ENCODE results near the gene SLC9A8. TPM values are rescaled to one million over a fixed set of nuclear protein-coding genes. Genes with fewer than 3 reads are reported as not detected.
A peak's percentile ranks its signal among the peaks of the same experiment; 100 is the strongest.

The SLC9A8 gene
- total RNA-seq, 1 donor from 2014 or later = 8.8 TPM

DNA sequence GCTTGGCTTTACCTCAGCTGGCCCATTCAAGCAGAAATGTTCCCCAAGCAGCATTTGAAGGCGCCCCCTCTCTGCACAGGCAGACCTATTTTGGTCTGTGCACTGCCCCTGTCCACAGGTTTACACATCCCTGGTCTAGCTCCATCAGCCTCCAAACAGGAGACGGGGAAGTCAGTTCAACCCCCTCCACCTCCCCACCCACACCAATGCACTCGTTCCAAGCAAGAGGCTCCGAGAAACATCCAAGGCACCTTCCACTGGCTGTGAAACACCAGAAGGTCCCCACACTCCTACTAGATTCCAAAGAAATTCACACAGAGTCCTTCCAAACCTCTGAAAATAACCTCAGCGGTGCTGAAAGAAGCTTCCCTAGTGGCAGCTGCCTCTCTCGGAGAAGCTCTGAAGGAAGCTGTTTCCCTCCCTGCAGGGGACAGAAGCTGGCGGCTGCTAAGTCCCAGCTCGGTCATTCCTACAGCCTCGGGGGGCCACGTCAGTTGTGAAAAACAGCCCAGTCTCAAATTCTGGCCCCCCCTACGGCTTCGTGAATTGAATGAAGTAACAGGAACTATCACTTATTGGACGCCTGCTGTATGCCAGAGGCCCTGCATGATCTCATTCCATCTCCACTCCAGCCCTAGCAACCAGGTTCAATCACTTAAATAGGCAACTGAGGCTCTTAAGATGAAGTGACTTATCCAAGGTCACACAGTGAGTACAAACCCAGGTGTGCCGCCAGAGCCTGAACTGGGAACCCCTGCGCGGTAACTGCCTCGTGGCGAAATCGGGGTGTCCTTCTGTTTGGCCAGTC lies 101.9 kb downstream of the SLC9A8 start:
- Histone ChIP-seq H3K4me1 (peaks cover 45% of the 10 kb centered on the region), H3K4me3 (peak overlapping the region; percentile 87 to 91), H3K9me3 (no peaks in the 10 kb centered on the region), H3K36me3 (no peaks in the 10 kb centered on the region), H3K27me3 (no peaks in the 10 kb centered on the region), H3K27ac (peak overlapping the region; percentile 97)
- DNase-seq (ENCODE audit: extremely low spot score in 2 of 2) = no peak
- TF ChIP-seq CTCF (IDR thresholded peaks at IDR 0.05) (no peak), POLR2A (IDR thresholded peaks at IDR 0.05) (no peak), POLR2AphosphoS5 (IDR thresholded peaks at IDR 0.05; ENCODE audit: insufficient read depth in 1 of 2, low read depth in 1 of 2) (no peak)
- intact Hi-C loops (cut with DNase I) = no loop called here

GRCh38 chr20:49915118-49915379 lies 102.4 kb downstream of the SLC9A8 start:
- Histone ChIP-seq H3K9me3 (no peaks in the 10 kb centered on the region), H3K27me3 (no peaks in the 10 kb centered on the region), H3K27ac (peak overlapping the region; percentile 97), H3K4me3 (peak overlapping the region; percentile 87 to 91), H3K4me1 (peaks cover 43% of the 10 kb centered on the region), H3K36me3 (no peaks in the 10 kb centered on the region)
- intact Hi-C loops (cut with DNase I) = no loop called here
- no peak for DNase-seq (ENCODE audit: extremely low spot score in 2 of 2)
- TF ChIP-seq CTCF (IDR thresholded peaks at IDR 0.05) (no peak), POLR2A (IDR thresholded peaks at IDR 0.05) (no peak), POLR2AphosphoS5 (IDR thresholded peaks at IDR 0.05; ENCODE audit: insufficient read depth in 1 of 2, low read depth in 1 of 2) (no peak)

GRCh38 chr20:49915380-49916145 lies 102.9 kb downstream of the SLC9A8 start, which contains the start of gene SPATA2:
TSS of gene SPATA2 (minus strand) at chr20:49915529. CDS start at chr20:49908490, 7,039 bp downstream.
- TF ChIP-seq CTCF (IDR thresholded peaks at IDR 0.05) = no peak
- TF ChIP-seq POLR2A (IDR thresholded peaks at IDR 0.05) = peak in 1 of 2 donors; percentile 21
- peak; percentile 68 to 83 for TF ChIP-seq POLR2AphosphoS5 (IDR thresholded peaks at IDR 0.05; ENCODE audit: insufficient read depth in 1 of 2, low read depth in 1 of 2)
- Histone ChIP-seq H3K27ac (peak within 1 kb of the TSS; percentile 97), H3K27me3 (no peaks in the 10 kb centered on the region), H3K9me3 (no peaks in the 10 kb centered on the region), H3K4me3 (peak within 1 kb of the TSS; percentile 87 to 91), H3K4me1 (peaks cover 40% of the 10 kb centered on the region), H3K36me3 (no peaks in the 10 kb centered on the region)
- intact Hi-C loops (cut with DNase I) = no loop called here
- DNase-seq (ENCODE audit: extremely low spot score in 2 of 2) = peak in 1 of 2 donors; percentile 94

GRCh38 chr20:49916146-49917002 lies 103.7 kb downstream of the SLC9A8 start:
- no peak for DNase-seq (ENCODE audit: extremely low spot score in 2 of 2)
- Histone ChIP-seq H3K27me3 (no peaks in the 10 kb centered on the region), H3K36me3 (no peaks in the 10 kb centered on the region), H3K4me1 (peaks cover 40% of the 10 kb centered on the region), H3K27ac (peak overlapping the region; percentile 97), H3K9me3 (no peaks in the 10 kb centered on the region), H3K4me3 (peak overlapping the region; percentile 87 to 91)
- no peak for TF ChIP-seq POLR2A (IDR thresholded peaks at IDR 0.05)
- TF ChIP-seq CTCF (IDR thresholded peaks at IDR 0.05) = no peak
- TF ChIP-seq POLR2AphosphoS5 (IDR thresholded peaks at IDR 0.05; ENCODE audit: insufficient read depth in 1 of 2, low read depth in 1 of 2) = no peak
- intact Hi-C loops (cut with DNase I) = no loop called here

All from vagina (tissue), 2 donors.